Superior temporal gyrus (tissue), 1 donor: Measurements from ENCODE around the gene TBC1D19.

Experiments used
- DNase-seq: peaks from one replicate; pipeline ENCODE4 v3.0.0-alpha.2; 2016; ENCODE audit errors: extremely low spot score

TBC1D19 gene

DNA sequence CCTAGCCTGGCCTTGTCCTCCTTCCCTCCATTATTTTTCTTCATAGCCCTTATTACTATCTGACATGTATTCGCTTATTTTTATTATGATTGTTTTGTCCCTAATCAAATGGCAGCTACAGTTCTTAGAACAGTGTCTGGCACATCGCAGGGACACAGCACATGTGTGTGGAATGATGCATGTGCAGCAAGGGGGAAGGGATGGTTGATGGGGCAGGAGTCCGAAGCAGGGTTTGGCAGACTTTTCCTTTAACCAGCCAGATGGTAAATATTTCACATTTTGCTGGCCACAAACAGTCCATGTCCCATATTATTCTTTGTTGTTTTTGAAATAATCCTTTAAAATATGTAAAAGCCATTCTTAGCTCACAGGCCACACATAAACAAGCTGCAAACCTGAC lies 148.5 kb downstream of the TBC1D19 start:
- no peak for DNase-seq

DNA sequence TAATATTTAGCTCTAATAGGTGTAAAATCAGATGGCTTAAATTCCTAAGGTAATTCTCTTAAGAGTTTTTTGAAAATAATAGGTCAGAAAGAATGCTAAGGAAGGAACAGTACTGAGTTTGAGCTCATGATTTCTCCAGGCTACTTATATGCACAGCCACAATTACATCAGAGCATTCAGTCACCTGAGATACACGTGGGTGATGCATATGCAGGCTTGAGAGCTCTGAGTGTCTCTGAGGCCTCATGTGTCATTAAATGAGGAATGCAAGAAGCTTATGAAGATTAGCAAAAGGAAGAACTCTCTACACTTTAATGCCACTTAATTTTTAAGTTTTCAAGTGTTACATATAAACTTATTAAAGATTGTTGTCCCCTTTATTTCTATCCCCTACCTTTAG lies 152.7 kb downstream of the TBC1D19 start:
- DNase-seq: no peak

DNA sequence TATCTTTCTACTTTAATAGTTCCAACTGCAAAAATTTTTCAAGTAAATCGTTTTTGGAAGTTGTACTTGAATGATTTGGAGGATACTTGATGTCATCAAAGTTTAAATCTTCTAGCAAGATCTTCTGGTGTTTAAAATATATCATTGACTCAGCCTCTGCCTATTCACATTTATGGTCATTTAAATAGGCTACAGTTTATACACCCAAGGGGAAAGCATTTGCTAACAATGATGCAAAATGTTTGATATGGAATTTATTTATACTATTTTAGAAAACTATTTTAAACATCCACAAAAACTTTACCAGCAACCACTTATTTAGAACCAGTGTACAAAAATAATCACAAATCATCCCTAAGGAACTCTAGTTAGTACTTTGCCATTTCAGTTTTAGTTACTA lies 153.5 kb downstream of the TBC1D19 start:
- no peak for DNase-seq

DNA sequence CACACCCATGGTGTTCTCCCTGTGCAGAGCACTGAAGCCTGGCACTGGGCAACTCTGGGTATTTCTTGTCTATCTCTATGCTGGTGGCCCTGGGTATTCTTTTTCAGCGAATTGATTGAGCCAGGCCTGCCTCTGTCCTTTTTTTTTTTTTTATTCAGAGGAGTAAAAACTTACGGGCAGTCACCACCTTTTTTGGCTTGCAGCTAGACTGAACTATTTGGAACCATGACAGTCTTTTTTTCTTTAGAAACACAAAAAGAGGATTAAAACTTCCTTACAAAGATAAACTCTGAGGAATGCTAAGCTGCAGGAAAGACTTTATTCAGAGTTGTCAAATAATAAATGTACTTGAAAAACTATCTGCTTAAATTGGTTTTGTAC lies 157.6 kb downstream of the TBC1D19 start:
- DNase-seq: peak; percentile 29

DNA sequence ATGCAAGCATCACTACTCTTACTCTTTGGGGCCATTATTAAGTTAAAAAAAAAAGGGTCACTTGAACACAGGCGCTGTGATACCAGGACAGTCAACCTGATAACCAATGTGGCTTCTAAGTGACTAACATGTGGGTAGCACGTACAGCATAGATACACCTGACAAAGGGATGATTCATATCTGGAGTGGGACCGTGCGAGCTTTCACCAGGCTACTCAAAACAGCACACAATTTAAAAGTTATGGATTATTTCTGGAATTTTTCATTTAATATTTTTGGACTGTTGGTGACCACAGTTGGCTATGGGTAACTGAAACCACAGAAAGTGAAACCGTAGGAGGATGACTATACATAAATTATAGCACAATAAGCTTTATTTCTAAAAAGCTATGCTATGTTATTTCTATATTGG lies 162.9 kb downstream of the TBC1D19 start:
- DNase-seq: no peak

DNA sequence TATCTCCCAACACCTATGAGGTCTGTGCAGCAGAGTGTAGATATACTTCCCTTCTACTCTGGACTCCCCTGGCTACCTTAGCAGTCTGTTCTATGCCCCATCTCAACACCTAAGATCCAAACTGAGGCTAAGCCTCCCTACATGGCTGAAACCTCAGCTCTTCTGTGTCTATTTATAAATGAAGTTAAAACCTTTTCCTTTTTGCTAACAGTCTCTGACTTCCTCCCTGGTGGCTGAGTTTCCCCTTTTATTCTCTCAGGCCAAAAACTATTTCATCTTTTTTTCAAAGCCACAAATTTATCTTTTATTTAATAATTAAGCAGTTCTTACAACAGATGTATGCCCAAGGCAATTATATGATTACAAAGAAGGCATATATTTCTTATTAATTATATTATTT lies 164.9 kb downstream of the TBC1D19 start:
- DNase-seq: no peak

DNA sequence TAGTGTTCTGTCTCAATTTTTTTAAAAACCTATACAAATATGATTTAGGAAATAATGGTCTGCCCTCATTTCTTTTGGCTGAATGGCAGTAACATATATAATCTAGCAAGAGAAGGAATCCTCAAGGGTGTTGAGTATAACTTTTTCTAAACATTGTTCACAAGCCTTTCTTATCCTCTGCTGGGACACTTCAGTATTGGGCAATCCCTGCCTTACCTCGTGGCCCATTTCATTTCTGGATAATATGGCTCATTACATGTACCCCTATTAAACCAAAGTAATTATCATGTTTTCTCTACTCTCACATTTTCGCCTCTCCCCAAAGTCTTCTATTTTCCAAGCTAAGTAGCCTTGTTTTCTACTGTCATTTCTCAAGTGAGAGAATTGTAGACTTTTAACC lies 166.0 kb downstream of the TBC1D19 start:
- DNase-seq: no peak

DNA sequence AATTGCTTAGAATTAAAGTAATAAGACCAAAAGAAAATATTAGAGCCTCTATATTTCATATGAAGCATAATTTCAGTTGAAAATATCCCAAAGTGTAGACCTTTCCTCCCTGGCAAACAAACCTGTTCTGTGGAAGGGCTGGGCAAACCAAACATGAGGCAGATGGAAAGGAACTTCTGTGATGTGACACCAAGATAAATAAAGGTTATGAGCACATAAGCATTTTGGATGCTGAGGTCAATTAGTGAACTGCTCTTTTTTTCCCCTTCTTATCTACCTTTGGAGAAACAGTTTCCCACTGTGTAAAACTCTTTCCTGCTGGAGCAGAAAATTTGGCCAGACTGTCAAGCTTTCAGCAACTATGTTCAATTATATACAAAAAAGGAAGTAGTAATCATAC lies 167.1 kb downstream of the TBC1D19 start:
- no peak for DNase-seq

DNA sequence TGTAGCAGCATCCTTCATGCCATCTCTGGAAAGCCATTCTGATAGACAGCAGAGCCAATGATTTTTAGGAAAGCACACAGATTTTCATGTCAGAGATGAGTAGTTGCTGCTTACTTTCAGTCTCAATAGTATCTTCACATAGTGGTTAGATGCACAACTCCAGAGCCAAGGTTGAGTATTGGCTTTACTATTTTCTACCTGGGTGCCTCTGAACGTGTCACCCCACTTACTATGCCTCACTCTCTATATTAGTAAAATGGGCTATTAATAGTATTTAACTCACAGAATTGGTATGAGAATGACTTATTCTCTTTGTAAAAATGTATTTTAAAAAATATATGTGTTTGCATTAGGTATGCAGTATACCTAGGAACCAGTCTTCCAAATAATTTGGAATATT lies 168.0 kb downstream of the TBC1D19 start:
- DNase-seq: no peak

DNA sequence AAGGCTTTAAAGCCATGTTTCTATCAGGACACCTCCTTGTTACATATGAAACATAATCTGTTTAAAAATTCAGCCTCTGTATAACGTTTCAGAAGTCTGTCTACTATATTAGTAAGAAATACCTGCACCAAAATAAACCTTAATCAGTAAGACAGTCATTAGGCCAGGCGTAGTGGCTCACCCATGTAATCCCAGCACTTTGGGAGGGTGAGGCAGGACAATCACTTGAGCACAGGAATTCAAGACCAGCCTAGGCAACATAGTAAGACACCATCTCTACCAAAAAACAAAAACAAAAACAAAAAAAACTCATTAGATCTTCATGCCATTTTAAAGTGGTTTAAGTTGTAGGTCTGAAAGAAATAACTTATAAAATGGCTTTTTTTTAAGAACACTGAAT lies 169.3 kb downstream of the TBC1D19 start:
- DNase-seq: no peak

DNA sequence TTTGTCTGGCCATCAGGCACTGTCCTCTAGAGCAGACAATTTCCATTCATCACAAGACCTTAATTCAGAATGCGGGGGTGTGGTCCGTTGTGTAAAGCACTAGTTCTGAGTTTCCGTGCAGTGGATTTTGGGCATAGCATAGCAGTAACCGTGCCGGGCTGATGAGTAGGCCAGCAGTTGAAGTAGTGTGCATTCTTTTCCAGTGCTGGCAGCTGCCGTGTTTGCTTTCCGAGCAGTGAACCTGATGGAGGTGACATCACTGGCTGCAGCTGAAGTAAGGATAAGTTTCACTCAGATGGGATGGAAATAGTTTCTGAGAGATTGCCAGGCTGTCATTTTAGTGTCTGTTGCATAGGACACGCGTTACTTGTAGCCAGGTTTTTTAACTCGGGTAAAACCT lies 169.7 kb downstream of the TBC1D19 start:
- DNase-seq: no peak

DNA sequence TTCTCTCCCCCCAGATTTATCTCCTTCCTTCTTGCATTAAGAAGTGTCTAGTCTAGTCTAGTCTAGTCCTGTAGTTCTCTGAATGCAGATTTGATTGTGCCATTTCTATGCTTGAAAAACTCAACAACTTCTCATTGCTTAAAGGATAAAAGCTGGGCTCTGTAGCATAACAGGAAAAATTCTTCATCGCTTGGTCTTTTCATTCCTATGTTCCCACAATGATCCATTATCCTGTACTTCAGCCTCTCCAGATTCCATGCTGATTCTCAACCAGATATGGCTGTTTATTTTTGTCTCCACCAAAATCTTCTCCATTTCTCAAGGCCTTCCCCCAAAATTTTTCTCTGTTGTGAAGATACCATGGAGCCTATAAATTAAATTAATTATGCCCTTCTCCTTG lies 173.9 kb downstream of the TBC1D19 start:
- no peak for DNase-seq

DNA sequence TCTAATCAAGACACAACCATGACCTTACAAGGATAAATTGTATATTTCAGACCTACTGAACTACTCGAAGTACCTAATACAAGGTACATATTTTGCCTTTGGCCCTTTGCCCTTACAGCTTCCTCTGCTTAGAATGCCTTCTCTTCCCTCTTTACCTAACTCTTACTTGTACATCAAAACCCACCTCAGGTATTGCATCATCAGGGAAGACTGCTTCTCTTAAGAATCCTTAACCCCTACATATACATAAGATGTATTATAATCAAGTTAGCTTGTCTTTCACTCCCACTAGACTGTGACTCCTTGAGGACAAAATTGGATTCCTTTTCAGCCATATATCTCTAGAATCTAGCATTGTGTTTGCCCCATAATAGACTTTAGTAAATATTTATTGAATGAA lies 175.0 kb downstream of the TBC1D19 start:
- DNase-seq: no peak

DNA sequence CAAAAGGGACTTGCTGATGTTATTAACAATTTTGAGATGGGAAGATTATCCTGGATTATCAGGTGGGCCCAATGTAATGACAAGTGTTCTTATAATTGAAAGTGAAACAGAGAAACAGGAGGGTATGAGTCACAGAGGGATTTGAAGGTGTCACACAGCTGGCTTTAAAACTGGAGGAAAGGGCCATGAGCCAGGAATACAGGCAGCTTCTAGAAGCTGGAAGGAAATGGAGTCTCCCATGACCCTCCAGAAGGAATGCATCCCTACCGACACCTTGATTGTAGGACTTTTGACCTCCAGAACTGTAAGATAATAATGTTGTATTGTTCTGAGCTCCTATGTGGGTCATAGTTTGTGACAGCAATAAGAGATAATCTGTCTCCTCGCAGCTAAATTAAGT lies 178.8 kb downstream of the TBC1D19 start:
- DNase-seq: no peak

DNA sequence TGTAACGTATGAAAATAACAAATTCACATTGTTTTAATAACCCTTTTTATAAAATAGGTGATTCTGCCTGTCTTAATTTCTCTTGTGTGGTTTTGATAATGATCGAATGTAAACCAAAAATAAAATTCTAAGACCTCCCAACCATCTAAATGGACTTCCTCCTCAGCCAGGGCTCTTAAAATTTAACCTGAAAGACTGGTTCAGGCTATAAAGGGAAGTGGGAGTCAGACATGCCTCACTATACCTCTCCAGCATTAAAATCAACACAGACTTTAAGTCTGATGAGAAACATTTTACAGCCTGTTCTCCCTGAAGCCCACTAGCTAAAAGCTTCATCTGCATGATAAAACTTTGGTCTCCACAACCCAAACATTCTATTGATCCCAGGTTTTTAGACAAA lies 179.2 kb downstream of the TBC1D19 start:
- DNase-seq: no peak

DNA sequence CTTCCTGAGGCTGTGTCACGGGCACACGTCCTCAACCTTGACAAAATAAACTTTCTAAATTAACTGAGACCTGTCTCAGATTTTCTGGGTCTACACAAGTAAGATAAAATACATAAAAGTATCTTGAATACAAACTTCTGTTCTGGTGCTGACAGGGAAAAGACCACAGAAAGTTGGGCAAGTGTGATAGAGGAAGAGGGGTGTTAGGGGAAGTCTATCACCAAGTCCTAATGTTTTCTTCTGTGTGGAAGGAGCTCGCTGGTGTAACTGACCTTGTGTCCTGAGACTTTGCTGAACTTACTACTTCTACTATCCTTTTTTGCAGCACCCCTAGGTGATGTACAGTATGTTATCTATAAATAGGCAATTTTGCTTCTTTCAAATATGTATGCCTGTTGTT lies 179.8 kb downstream of the TBC1D19 start:
- DNase-seq: no peak

DNA sequence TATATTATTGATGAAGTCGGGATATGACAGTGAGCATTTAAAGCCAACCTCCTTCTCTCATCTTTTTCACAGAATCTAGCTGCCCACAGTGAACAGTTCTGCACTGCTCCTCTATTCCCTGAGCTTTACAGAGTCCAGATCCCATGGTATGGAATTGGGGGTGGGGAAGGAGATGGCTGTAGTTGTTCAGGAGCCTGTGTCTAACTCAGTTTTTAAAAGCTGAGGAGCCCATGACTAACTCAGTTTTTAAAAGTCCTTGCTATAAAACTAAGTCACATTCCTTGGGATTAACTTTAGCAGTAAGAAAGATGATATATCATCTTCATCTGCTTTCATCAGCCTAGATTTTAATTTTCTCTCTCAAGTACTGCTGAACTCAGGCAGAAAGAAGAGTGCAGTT lies 180.3 kb downstream of the TBC1D19 start:
- DNase-seq: no peak

DNA sequence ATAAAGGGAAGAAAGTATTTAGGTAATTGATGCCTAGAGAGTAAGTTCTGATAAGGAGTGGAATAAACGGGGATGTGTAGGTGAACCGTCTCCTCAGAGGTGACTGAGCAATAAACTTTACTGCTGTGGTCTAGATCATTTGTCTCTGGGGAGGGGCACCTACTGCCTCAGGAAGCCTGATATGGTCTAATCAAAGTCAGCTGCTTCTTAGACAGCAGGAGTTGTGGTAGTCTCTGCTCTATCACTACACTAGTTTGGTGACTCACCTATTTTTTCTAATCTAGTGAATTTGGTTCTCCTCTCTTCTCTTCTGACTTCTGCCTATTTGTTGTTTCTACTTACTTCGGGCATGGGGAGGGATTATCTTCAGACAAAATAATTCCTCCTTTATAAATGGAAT lies 181.6 kb downstream of the TBC1D19 start:
- no peak for DNase-seq

DNA sequence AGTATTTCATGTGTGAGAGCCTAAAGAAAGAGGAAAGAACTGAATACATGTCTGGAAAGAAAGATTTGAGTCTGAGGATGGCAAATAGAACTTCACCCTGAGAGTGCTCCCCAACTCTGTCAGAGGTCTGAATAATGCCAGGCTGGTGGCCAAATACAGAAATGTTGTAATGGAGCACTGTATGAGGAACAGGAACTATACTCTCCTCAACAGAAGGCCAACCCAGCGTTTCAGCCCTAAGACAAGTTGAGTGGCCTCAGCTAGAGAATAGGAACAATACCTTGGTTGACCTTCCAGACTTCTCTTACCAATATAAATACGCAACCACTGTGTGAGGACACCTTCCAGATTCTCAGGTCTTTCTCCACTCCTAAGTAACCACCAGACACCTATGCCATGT lies 182.3 kb downstream of the TBC1D19 start:
- DNase-seq: no peak

DNA sequence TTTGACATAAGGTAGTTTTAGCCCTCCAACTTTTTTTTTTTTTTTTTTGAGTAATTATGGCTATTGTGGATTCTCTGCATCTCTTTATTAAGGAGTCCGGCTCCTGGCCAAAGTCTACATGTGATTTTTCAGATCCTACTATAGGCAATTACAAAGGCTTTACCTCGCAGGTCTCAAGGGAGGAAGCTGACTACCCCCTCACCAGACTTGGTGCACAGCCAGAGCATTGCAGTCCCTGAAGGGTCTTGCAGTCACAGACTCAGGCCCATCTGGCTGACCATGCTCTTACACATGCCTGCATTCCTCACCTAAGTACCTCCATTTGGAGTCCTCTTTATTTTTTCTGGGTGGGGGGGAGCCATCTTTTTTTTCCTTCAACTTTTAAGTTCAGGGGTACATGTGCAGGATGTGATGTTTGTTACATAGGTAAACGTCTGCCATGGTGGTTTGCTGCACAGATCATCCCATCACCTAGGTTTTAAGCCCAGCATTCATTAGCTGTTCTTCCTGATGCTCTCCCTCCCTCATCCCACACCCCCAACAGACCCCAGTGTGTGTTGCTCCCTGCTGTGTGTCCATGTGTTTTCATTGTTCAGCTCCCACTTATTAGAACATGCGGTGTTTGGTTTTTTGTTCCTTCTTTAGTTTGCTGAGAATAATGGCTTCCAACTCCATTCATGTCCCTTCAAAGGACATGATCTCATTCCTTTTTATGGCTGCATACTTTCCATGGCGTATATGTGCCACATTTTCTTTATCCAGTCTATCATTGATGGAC lies 188.4 kb downstream of the TBC1D19 start:
- DNase-seq: no peak

DNA sequence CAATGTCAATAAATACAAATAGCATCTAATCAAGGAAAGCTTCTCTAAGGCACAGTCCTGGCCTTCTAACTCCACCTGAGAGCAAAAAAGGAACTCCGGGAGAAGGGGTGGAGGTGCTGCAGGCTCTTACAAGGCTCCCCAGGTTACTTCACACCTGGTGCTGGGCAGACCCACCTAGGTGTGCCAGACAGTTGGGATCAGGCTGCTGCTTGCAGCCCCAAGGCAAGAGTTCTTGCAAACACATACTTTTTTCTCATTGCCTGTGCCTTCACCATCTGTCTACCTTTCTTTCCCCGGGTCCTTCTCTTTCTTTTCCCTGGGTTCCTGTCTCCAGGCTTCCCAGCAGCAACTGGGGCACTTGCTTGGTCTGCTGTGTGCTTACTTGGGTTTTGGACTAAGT lies 195.3 kb downstream of the TBC1D19 start:
- no peak for DNase-seq

DNA sequence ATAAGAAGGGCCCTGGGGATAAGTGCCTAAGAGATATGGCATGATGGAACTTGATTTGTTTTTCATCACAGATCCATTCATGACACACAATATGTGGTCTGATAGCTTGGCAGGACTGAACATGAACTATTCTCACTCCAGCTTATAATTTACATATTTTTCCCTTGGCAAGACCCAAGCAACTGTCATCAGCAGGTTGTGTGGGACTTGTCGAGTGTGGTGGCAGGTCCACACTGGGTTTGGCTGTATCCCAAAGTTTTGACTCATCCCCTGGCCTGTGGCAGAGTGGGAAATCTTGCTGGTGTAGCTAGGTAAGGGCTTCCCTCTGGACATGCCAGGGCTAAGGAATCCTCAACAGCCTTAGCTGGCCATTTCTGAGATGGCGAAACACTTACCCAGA lies 195.8 kb downstream of the TBC1D19 start:
- DNase-seq: peak; percentile 37

DNA sequence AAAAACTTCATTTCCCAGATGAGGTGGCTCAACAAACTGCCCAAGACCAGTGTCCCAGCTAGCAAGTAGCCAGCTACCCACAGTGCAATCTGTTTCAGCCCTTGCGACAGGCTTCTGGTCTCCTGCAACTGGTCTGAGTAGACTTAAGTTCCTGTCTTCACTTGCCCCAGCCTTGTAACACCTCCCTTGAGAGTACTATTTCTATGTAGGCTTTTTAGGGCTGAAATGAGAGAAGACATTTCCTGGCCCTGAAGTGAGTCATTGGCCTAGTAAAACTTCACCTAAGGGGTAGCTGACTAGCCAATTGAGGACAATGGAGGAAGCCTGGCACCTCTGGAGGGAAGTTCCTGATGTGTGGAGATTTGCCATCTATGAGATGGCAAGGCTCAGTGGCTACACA lies 196.7 kb downstream of the TBC1D19 start:
- DNase-seq: no peak

DNA sequence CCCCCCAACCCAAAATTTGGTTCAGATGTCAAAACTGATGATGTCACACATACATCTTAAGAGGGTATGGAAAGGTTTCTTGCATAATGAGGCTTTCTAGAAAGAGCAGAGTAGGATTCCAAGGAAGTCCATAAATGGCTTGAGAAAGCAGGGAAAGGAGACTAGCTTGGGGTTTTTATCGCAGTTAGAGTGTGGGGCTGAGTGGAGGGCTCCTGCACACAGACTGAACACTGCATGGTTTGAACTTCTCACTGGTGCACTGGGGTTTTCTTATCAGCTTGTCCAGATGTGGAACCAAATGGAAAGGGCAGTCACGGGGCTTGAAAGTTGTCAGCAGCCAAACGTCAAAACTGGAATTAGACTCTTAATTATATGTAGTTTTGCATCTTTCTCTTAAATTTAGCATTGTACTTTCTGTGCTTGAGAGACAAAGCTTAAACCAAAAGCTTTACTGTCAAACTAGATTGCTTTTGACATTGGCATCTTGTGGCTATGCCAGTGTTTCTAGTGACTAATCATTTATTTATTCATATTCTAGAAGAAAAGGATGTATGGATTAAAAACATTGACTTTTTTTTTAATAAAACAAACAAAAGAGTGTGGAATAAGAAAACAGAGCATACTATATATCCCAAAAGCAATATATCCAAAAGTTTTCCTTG lies 198.4 kb downstream of the TBC1D19 start:
- no peak for DNase-seq
